Measurements from ENCODE around the gene BICD1. TPM values are rescaled to one million over a fixed set of nuclear protein-coding genes. Genes with fewer than 3 reads are reported as not detected.

BICD1 gene
- total RNA-seq, 6 experiments from 2014 or later, result 24.5 to 36.6 (median 32.4) TPM

GRCh38 chr12:32205731-32206130 lies 99.1 kb downstream of the BICD1 start:
- no peak for DNase-seq
- Mint-ChIP-seq H3K4me1 (ENCODE audit: low read depth) (peaks cover 14% of the 10 kb centered on the region), H3K27me3 (ENCODE audit: insufficient read depth) (no peaks in the 10 kb centered on the region; the same call in 1 of the 2 replicates), H3K9me3 (no peaks in the 10 kb centered on the region), H3K4me3 (no peak overlapping the region), H3K27ac (no peak overlapping the region), H3K36me3 (ENCODE audit: low read depth) (peaks cover 11% of the 10 kb centered on the region)
- no peak for TF ChIP-seq CTCF (IDR thresholded peaks at IDR 0.05)

GRCh38 chr12:32208355-32208754 lies 101.7 kb downstream of the BICD1 start:
- H3K27ac Mint-ChIP-seq, result no peak overlapping the region
- no peak overlapping the region for H3K4me3 Mint-ChIP-seq
- no peaks in the 10 kb centered on the region for H3K9me3 Mint-ChIP-seq
- peaks cover 23% of the 10 kb centered on the region for H3K4me1 Mint-ChIP-seq (ENCODE audit: low read depth)
- no peak for TF ChIP-seq CTCF (IDR thresholded peaks at IDR 0.05)
- DNase-seq, result no peak
- H3K27me3 Mint-ChIP-seq (ENCODE audit: insufficient read depth), result no peaks in the 10 kb centered on the region; the same call in 1 of the 2 replicates
- H3K36me3 Mint-ChIP-seq (ENCODE audit: low read depth), result peaks cover 5% of the 10 kb centered on the region

GRCh38 chr12:32211066-32211899 lies 104.6 kb downstream of the BICD1 start:
- no peaks in the 10 kb centered on the region for H3K9me3 Mint-ChIP-seq
- TF ChIP-seq CTCF (IDR thresholded peaks at IDR 0.05), result no peak
- peaks cover 20% of the 10 kb centered on the region for H3K4me1 Mint-ChIP-seq (ENCODE audit: low read depth)
- peaks cover 3% of the 10 kb centered on the region for H3K36me3 Mint-ChIP-seq (ENCODE audit: low read depth)
- no peak overlapping the region for H3K4me3 Mint-ChIP-seq
- no peak for DNase-seq
- no peak overlapping the region for H3K27ac Mint-ChIP-seq
- H3K27me3 Mint-ChIP-seq (ENCODE audit: insufficient read depth), result no peaks in the 10 kb centered on the region; the same call in 1 of the 2 replicates

- TF ChIP-seq CTCF (IDR thresholded peaks at IDR 0.05), result no peak
- no peak overlapping the region for H3K4me3 Mint-ChIP-seq
- H3K27me3 Mint-ChIP-seq (ENCODE audit: insufficient read depth), result no peaks in the 10 kb centered on the region; the same call in 1 of the 2 replicates
- H3K36me3 Mint-ChIP-seq (ENCODE audit: low read depth), result peaks cover 9% of the 10 kb centered on the region
- no peak for DNase-seq
- no peaks in the 10 kb centered on the region for H3K9me3 Mint-ChIP-seq
- H3K4me1 Mint-ChIP-seq (ENCODE audit: low read depth), result peaks cover 25% of the 10 kb centered on the region
- no peak overlapping the region for H3K27ac Mint-ChIP-seq
These were observed 105.2 kb downstream of the BICD1 start for GRCh38 chr12:32211900-32212156.

GRCh38 chr12:32214723-32215122 lies 108.1 kb downstream of the BICD1 start:
- no peak for DNase-seq
- no peak for TF ChIP-seq CTCF (IDR thresholded peaks at IDR 0.05)
- Mint-ChIP-seq H3K4me1 (ENCODE audit: low read depth) (peaks cover 44% of the 10 kb centered on the region), H3K4me3 (no peak overlapping the region), H3K9me3 (no peaks in the 10 kb centered on the region), H3K36me3 (ENCODE audit: low read depth) (peaks cover 19% of the 10 kb centered on the region), H3K27ac (no peak overlapping the region), H3K27me3 (ENCODE audit: insufficient read depth) (peaks cover 3% of the 10 kb centered on the region; the same call in 1 of the 2 replicates)
